ENCODE data around the gene SCAF4.
"Not testable (repeated sequence)": the region's sequence is repeated elsewhere in the genome, so short reads cannot be mapped to it uniquely, and the experiment has no call there.

SCAF4 gene

DNA sequence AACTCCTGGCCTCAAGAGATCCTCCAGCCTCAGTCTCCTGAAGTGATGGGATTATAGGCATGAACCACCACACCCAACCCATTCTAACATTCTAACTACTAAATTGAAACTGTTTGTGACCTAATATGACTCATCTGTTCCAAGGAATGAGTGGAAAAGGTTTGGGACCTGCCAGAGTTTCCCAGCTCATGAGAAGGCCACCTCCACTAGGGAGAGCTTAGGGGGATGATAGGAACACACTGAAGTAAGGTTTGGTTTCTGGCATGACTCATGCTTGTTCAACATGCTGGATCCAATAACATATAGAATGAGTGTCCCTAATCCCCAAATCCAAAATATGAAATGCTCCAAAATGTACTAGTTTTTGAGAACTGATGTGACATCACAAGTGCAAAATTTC is 18.9 kb upstream of the SCAF4 start:
- DNase-seq: no peak
- Mint-ChIP-seq H3K27me3 (ENCODE audit: low read depth, poor library complexity) (peaks cover 3% of the 10 kb centered on the region), H3K4me1 (peaks cover 10% of the 10 kb centered on the region), H3K9me3 (peaks cover 8% of the 10 kb centered on the region), H3K27ac (no peak overlapping the region), H3K4me3 (no peak overlapping the region), H3K36me3 (ENCODE audit: low read depth) (peaks cover 8% of the 10 kb centered on the region)
- TF ChIP-seq, protein P1, sequence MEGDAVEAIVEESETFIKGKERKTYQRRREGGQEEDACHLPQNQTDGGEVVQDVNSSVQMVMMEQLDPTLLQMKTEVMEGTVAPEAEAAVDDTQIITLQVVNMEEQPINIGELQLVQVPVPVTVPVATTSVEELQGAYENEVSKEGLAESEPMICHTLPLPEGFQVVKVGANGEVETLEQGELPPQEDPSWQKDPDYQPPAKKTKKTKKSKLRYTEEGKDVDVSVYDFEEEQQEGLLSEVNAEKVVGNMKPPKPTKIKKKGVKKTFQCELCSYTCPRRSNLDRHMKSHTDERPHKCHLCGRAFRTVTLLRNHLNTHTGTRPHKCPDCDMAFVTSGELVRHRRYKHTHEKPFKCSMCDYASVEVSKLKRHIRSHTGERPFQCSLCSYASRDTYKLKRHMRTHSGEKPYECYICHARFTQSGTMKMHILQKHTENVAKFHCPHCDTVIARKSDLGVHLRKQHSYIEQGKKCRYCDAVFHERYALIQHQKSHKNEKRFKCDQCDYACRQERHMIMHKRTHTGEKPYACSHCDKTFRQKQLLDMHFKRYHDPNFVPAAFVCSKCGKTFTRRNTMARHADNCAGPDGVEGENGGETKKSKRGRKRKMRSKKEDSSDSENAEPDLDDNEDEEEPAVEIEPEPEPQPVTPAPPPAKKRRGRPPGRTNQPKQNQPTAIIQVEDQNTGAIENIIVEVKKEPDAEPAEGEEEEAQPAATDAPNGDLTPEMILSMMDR (IDR thresholded peaks at IDR 0.05): no peak

DNA sequence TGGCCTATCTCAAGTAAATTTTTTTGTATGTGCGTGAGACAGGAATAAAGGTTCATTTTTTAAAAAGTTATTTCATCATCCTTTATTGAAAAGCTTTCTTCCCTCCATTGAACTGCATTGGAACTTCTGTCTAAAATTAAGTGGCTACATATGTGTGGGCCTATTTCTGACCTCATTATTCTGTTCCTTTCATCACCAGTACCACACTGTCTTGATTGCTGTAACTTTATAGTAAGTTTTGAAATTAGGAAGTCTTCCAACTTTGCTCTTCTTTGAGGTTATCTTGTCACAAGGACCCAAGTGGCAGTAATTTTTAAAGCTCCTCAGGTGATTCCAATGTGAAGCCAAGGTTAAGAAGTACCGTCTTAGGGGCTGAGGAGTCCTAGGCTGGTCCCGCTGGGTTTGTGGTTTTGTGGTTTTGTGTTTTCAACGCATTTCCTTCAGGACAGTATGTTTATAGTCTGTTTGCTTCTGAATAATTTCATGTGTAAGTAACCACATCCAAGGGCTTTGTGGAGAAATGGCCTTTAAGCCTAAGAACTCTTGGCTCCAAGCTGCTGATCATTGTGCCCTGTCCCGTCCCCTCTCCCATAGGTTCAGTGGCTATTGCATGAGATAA is 12.4 kb upstream of the SCAF4 start:
- Mint-ChIP-seq H3K4me3 (no peak overlapping the region), H3K27ac (no peak overlapping the region), H3K27me3 (ENCODE audit: low read depth, poor library complexity) (peaks cover 2% of the 10 kb centered on the region), H3K9me3 (peaks cover 46% of the 10 kb centered on the region), H3K4me1 (no peaks in the 10 kb centered on the region), H3K36me3 (ENCODE audit: low read depth) (peaks cover 42% of the 10 kb centered on the region)
- TF ChIP-seq, protein P1 (IDR thresholded peaks at IDR 0.05): no peak
- DNase-seq: no peak

DNA sequence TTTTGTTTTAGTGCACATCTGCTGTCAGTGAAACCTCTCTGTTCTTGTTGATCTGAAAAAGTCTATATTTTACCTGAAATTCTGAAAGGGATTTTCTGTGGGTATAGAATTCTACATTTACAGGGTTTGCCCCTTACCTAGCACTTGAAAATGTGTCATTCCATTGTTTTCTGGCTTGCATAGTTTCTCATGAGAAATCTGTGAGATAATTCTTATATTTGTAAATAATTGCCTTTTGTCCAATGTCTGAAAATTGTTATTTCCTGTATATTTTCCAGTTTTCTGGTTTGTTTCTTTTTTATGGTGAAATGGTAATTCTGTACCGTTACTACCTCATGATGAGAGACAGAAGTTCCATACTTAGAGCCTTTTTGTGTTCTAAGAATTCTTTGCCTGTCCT is 11.8 kb upstream of the SCAF4 start:
- Mint-ChIP-seq H3K4me3 (no peak overlapping the region), H3K4me1 (no peaks in the 10 kb centered on the region), H3K9me3 (peaks cover 46% of the 10 kb centered on the region), H3K27me3 (ENCODE audit: low read depth, poor library complexity) (peaks cover 2% of the 10 kb centered on the region), H3K27ac (no peak overlapping the region), H3K36me3 (ENCODE audit: low read depth) (peaks cover 42% of the 10 kb centered on the region)
- no peak for DNase-seq
- TF ChIP-seq, protein P1 (IDR thresholded peaks at IDR 0.05): no peak

DNA sequence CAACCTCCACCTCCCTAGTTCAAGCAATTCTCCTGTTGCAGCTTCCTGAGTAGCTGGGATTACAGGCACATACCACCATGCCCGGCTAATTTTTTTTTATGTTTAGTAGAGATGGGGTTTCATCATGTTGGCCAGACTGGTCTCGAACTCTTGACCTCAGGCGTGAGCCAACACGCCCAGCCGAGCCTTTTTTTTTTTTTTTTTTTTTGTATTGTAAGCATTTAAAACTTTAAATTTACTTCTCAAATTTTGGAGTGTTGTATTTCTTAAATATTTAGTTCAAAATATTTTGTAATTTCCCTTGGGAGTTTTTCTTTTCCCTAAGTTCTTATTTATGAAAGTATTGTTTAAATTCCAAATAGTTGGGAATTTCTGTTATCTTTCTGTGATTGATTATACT is 9.2 kb upstream of the SCAF4 start:
- Mint-ChIP-seq H3K27ac (no peak overlapping the region), H3K4me3 (no peak overlapping the region), H3K4me1 (peaks cover 8% of the 10 kb centered on the region), H3K27me3 (ENCODE audit: low read depth, poor library complexity) (peaks cover 2% of the 10 kb centered on the region), H3K9me3 (peaks cover 41% of the 10 kb centered on the region), H3K36me3 (ENCODE audit: low read depth) (peaks cover 37% of the 10 kb centered on the region)
- DNase-seq: no peak
- TF ChIP-seq, protein P1 (IDR thresholded peaks at IDR 0.05): no peak

DNA sequence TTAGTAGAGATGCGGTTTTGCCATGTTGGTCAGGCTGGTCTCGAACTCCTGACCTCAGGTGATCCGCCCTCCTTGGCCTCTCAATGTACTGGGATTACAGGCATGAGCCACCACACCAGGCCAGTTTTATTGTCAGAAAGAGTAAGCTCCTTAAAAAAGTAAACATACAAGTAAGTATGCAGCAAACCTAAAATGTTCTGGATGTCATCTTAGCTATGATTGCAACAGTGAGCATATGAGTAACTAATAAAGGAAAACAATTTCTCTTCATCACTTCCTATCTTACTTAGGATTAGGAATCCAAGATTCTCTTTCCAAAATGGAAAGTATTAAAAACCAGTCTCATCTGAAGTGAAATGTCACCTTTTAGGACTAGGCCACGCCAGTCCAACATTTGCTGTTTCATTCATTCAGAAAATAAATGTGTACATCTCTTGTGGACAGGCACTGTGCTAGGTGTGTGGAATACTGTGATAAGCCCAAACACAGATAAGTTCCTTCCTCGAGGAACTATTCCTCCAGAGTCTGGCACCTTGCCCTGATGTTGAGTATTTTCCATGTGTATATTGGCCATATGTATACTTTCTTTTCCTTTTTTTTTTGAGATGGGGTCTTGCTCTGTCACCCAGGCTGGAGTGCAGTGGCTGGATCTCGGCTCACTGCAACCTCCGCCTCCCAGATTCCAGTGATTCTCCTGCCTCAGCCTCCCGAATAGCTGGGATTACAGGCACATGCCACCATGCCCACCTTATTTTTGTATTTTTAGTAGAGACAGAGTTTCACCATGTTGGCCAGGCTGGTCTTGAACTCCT is 5.9 kb upstream of the SCAF4 start:
- DNase-seq; H3K27me3 Mint-ChIP-seq (ENCODE audit: low read depth, poor library complexity); H3K36me3 Mint-ChIP-seq (ENCODE audit: low read depth); H3K4me3 Mint-ChIP-seq; H3K27ac Mint-ChIP-seq: not testable (repeated sequence)
- peaks cover 11% of the 10 kb centered on the region for H3K9me3 Mint-ChIP-seq
- peaks cover 18% of the 10 kb centered on the region for H3K4me1 Mint-ChIP-seq

DNA sequence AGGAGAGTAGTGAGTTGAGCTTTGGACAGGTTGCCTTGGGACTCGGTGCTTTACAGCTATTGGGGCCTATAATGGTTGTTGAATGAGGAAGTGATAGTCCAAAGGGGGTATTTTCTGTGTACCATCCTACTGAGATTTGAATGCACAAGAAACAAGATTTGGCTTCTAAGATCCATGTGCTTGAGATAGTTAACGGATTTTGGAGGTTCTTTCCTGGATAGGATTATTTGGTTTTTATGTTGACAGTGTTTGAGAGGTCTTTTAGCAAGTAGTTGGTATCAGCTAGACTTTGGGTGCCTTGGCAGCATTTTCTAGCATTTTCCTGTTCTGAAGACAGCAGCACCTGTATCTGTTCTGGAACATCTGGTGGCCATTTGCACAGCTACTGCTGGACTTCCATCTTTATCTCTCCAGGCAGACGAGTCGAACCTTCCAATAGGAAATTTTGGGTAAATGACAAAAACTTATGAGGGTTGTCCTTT is 3.6 kb upstream of the SCAF4 start:
- Mint-ChIP-seq H3K9me3 (peaks cover 6% of the 10 kb centered on the region), H3K4me1 (peaks cover 18% of the 10 kb centered on the region), H3K36me3 (ENCODE audit: low read depth) (peaks cover 6% of the 10 kb centered on the region), H3K27ac (no peak overlapping the region), H3K4me3 (no peak overlapping the region), H3K27me3 (ENCODE audit: low read depth, poor library complexity) (peaks cover 4% of the 10 kb centered on the region)
- DNase-seq: no peak
- TF ChIP-seq, protein P1 (IDR thresholded peaks at IDR 0.05): no peak
